Heart left ventricle (tissue), 13 donors: ENCODE measurements around the gene GNAQ.

ENCODE experiments used
- POLR2A ChIP-seq, 2 donors: fragments of 450-650 bp; IDR thresholded peaks; one replicate each; pipeline ENCODE4 v1.6.1; 2017; ENCODE audit warnings: antibody characterized with exemption in 2 of 2, mild to moderate bottlenecking in 2 of 2, moderate library complexity in 2 of 2
- TF ChIP-seq, protein P1 (sequence below), 12 donors: fragments of 200-600 bp; sonication (generic) in 4 of 12; IDR thresholded peaks; one replicate each; pipeline versions ENCODE4 v1.5.0 to v1.8.0; 2018 to 2022; ENCODE audit warnings: antibody characterized with exemption in 12 of 12, mild to moderate bottlenecking in 5 of 12
- donor health status: ischemic (EF 13 %, LVEDD 7.1; RV severe dilation, severe dysfunction).
- donor health status: DM: no; HTN: yes; CAD: no.
- donor health status: DM: no; HTN: no; CAD: no.
- donor health status: ischemic (EF 25% LVEDD 6.9; RV normal size, moderate dysfunction).
- donor health status: ischemic (EF 25% LVEDD 5.7; RV mildly dilated, moderate dysfunction).
- donor health status: ischemic (EF 35%, LVEDD 5.7; RV mildly dilated, moderate dysfunction).
- donor health status: nonischemic (EF 11% LVEDD 7.7; RV severe dilation, severe dysfunction).
- donor health status: DM: yes; HTN: yes; CAD: no.
- donor health status: PGD.
- donor health status: ischemic (EF 29% LVEDD 5.4; RV normal size, mild dysfunction).
- donor health status: nonischemic (EF 23%, LVEDD 6.1; RV moderate dilation, normal function).

DNA sequence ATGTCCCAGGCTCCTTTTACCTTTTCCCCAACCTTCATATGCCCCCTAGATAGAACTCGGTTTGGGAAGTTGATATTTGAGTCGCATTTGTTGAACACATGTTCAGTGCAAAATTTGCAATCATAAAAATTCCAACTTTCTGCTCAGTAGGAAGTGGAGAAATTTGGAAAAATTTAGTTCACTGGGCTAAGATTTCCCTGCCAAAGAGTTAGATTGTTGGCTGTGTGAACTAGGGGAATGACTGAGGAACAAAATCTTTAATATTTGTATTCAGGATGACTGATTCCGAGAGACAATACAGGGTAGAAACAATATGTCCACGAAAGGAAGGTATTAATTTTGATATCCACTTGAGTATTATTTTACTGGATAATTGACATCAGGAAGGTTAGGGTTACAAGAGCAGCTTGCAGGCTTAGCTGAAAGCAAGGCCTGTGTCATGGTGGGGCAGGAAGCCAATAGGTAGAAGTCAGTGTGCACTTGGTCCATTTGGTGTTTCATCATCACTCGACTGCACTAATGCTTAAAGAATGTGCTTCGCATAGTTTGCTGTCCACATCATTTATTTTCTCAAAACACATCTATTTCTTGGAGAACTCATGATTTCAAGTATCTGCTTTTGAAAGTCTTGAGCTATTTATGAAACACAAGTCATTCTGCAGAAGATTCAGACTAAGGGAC, 324.1 kb downstream of the GNAQ start:
- TF ChIP-seq POLR2A (IDR thresholded peaks at IDR 0.05): no peak
- TF ChIP-seq, protein P1, sequence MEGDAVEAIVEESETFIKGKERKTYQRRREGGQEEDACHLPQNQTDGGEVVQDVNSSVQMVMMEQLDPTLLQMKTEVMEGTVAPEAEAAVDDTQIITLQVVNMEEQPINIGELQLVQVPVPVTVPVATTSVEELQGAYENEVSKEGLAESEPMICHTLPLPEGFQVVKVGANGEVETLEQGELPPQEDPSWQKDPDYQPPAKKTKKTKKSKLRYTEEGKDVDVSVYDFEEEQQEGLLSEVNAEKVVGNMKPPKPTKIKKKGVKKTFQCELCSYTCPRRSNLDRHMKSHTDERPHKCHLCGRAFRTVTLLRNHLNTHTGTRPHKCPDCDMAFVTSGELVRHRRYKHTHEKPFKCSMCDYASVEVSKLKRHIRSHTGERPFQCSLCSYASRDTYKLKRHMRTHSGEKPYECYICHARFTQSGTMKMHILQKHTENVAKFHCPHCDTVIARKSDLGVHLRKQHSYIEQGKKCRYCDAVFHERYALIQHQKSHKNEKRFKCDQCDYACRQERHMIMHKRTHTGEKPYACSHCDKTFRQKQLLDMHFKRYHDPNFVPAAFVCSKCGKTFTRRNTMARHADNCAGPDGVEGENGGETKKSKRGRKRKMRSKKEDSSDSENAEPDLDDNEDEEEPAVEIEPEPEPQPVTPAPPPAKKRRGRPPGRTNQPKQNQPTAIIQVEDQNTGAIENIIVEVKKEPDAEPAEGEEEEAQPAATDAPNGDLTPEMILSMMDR (IDR thresholded peaks at IDR 0.05): no peak
